GM21619 (cell line): ENCODE results near the gene C15orf39.
"Not testable (repeated sequence)": the region's sequence is repeated elsewhere in the genome, so short reads cannot be mapped to it uniquely, and the experiment has no call there.

ENCODE experiments used
- ATAC-seq: cut with Tn5 transposase; IDR thresholded peaks from one replicate; pipeline ENCODE4 v1.9.1; 2021; ENCODE audit not compliant: unreplicated experiment

The C15orf39 gene

GRCh38 chr15:75201616-75202250, at the start of gene C15orf39:
TSS of gene C15orf39 (plus strand) at chr15:75201882. CDS start at chr15:75206049, 4,167 bp downstream.
- ATAC-seq, result peak; percentile 42

GRCh38 chr15:75152382-75153079, 49.2 kb upstream of the C15orf39 start:
- no peak for ATAC-seq

GRCh38 chr15:75153087-75153486, 48.6 kb upstream of the C15orf39 start:
- ATAC-seq, result no peak

GRCh38 chr15:75153565-75154276, 48.0 kb upstream of the C15orf39 start:
- no peak for ATAC-seq

GRCh38 chr15:75154461-75155062, 47.1 kb upstream of the C15orf39 start:
- no peak for ATAC-seq

- no peak for ATAC-seq
Measured at GRCh38 chr15:75156326-75157215, 45.1 kb upstream of the C15orf39 start.

GRCh38 chr15:75158402-75158801, 43.3 kb upstream of the C15orf39 start:
- ATAC-seq, result no peak

- no peak for ATAC-seq
Measured at GRCh38 chr15:75159244-75159643, 42.4 kb upstream of the C15orf39 start.

GRCh38 chr15:75161106-75161916, 40.4 kb upstream of the C15orf39 start:
- no peak for ATAC-seq

- no peak for ATAC-seq
Measured at GRCh38 chr15:75161917-75162414, 39.7 kb upstream of the C15orf39 start.

- ATAC-seq, result no peak
Measured at GRCh38 chr15:75163150-75163564, 38.5 kb upstream of the C15orf39 start.

- no peak for ATAC-seq
Measured at GRCh38 chr15:75164625-75165350, 36.9 kb upstream of the C15orf39 start.

GRCh38 chr15:75166489-75167063, 35.1 kb upstream of the C15orf39 start:
- not testable (repeated sequence) for ATAC-seq

GRCh38 chr15:75167588-75168350, 33.9 kb upstream of the C15orf39 start:
- ATAC-seq, result no peak

- no peak for ATAC-seq
Measured at GRCh38 chr15:75168374-75168773, 33.3 kb upstream of the C15orf39 start.

GRCh38 chr15:75170203-75170602, 31.5 kb upstream of the C15orf39 start:
- no peak for ATAC-seq

GRCh38 chr15:75170711-75171341, 30.9 kb upstream of the C15orf39 start:
- ATAC-seq, result no peak
